ENCODE results near the gene NEURL3.

The NEURL3 gene

DNA sequence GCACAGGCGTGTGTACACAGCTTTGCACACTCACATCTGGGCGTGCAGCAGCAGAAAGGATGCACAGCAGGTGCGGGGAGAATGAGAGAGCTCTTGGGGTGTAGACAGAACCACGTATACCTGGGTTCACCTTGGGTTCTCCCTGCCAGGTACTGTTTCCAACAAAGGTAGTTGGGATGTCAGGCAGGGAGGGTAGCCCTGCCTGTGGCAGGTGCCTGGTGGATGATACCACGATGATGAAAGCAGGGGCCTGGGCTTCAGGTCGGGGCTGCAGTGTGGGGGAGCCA, 24.9 kb upstream of the NEURL3 start:
- CTCF ChIA-PET = interaction anchor here (1.0 to 2.1 kb wide), 4 partner anchors 21 to 356 kb away, joined by 3 to 7 read pairs (median 5); no protein-coding TSS in a partner anchor
- Histone ChIP-seq H3K4me1 (ENCODE audit: control insufficient read depth, insufficient read depth, low read length) (peaks cover 35% of the 10 kb centered on the region), H3K27ac (ENCODE audit: extremely low read depth, low read depth, low read length) (no peak overlapping the region), H3K9me3 (ENCODE audit: control insufficient read depth, insufficient read depth, low read depth, low read length) (no peaks in the 10 kb centered on the region), H3K36me3 (ENCODE audit: control insufficient read depth in 2 of 2, insufficient read depth in 1 of 2, low read length in 2 of 2) (no peaks in the 10 kb centered on the region), H3K4me3 (ENCODE audit: low read depth, low read length) (no peak overlapping the region)
- POLR2A ChIA-PET = interaction anchor here (1.8 kb wide), 1 partner anchor 264 kb away, joined by 4 read pairs; the partner anchor contains the start of genes CIAO1 and TMEM127
- TF ChIP-seq ZNF510 (tag by site-specific recombination; IDR thresholded peaks at IDR 0.05; ENCODE audit: insufficient replicate concordance) (no peak), ZEB2 (tag by site-specific recombination; IDR thresholded peaks at IDR 0.05) (no peak), ZNF677 (tag by site-specific recombination; IDR thresholded peaks at IDR 0.05) (no peak), ZNF274 (IDR thresholded peaks at IDR 0.05; ENCODE audit: low read length) (no peak), ZNF274 (tag by site-specific recombination; IDR thresholded peaks at IDR 0.05; ENCODE audit: borderline replicate concordance) (no peak), ZNF335 (tag by site-specific recombination; conservative IDR thresholded peaks at IDR 0.05) (peak; percentile 37; the same call in 1 of the 2 replicates)

DNA sequence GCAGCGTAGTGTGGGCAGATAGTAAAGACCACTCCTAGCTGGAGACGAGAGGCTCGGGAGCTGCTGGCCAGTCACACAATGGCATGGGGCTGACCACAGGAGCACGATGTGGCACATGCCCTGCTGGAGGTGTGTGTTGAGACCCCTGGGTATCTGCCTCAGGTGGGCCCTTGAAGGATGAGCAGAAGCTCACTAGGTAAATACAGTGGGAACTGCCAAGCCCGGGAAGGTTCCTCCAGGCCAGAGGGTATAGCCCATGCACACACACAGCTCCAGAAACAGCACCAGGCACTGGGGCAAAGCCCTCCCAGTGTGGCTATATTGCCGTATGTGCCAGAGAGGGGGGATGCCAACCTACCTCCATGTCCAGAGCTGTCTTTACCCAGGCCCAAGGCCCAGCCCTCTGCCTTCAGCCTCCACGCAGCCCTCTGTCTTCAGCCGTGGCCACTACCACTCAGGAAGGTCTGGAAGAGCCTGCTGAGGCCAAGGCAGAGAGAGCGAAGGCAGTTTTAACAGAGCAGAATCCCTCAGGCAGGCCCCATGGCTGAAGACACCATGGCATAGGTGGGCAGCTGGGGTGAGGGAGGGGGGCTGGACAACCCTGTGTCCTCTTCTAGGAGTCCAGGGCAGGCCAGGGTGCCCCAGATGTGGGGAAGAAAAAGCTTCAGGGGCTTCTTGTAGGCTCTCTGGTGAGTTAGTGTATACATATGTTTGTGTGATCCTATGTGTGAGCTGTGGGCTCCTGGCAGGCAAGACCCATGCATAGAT, 24.4 kb upstream of the NEURL3 start:
- Histone ChIP-seq H3K4me3 (ENCODE audit: low read depth, low read length) (no peak overlapping the region), H3K27ac (ENCODE audit: extremely low read depth, low read depth, low read length) (no peak overlapping the region), H3K9me3 (ENCODE audit: control insufficient read depth, insufficient read depth, low read depth, low read length) (no peaks in the 10 kb centered on the region), H3K4me1 (ENCODE audit: control insufficient read depth, insufficient read depth, low read length) (peaks cover 31% of the 10 kb centered on the region), H3K36me3 (ENCODE audit: control insufficient read depth in 2 of 2, insufficient read depth in 1 of 2, low read length in 2 of 2) (no peaks in the 10 kb centered on the region)
- CTCF ChIA-PET = interaction anchor here (1.0 to 2.1 kb wide), 5 partner anchors 19 to 355 kb away, joined by 3 to 7 read pairs (median 4); no protein-coding TSS in a partner anchor
- TF ChIP-seq ZNF19 (tag by site-specific recombination; IDR thresholded peaks at IDR 0.05; ENCODE audit: low read depth) (no peak), ZFP3 (tag by site-specific recombination; IDR thresholded peaks at IDR 0.05; ENCODE audit: low read depth) (no peak), GLI2 (tag by site-specific recombination; IDR thresholded peaks at IDR 0.05; ENCODE audit: borderline replicate concordance, low read depth) (no peak), ZNF223 (tag by site-specific recombination; IDR thresholded peaks at IDR 0.05) (no peak), GLIS2 (tag by site-specific recombination; IDR thresholded peaks at IDR 0.05) (no peak), ZNF707 (tag by site-specific recombination; IDR thresholded peaks at IDR 0.05) (no peak), YY2 (tag by site-specific recombination; IDR thresholded peaks at IDR 0.05) (no peak)
- TF ChIP-seq, protein P1, sequence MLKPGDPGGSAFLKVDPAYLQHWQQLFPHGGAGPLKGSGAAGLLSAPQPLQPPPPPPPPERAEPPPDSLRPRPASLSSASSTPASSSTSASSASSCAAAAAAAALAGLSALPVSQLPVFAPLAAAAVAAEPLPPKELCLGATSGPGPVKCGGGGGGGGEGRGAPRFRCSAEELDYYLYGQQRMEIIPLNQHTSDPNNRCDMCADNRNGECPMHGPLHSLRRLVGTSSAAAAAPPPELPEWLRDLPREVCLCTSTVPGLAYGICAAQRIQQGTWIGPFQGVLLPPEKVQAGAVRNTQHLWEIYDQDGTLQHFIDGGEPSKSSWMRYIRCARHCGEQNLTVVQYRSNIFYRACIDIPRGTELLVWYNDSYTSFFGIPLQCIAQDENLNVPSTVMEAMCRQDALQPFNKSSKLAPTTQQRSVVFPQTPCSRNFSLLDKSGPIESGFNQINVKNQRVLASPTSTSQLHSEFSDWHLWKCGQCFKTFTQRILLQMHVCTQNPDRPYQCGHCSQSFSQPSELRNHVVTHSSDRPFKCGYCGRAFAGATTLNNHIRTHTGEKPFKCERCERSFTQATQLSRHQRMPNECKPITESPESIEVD (tag by site-specific recombination; IDR thresholded peaks at IDR 0.05) = no peak
- POLR2A ChIA-PET = interaction anchor here (1.8 kb wide), 1 partner anchor 264 kb away, joined by 4 read pairs; the partner anchor contains the start of genes CIAO1 and TMEM127

DNA sequence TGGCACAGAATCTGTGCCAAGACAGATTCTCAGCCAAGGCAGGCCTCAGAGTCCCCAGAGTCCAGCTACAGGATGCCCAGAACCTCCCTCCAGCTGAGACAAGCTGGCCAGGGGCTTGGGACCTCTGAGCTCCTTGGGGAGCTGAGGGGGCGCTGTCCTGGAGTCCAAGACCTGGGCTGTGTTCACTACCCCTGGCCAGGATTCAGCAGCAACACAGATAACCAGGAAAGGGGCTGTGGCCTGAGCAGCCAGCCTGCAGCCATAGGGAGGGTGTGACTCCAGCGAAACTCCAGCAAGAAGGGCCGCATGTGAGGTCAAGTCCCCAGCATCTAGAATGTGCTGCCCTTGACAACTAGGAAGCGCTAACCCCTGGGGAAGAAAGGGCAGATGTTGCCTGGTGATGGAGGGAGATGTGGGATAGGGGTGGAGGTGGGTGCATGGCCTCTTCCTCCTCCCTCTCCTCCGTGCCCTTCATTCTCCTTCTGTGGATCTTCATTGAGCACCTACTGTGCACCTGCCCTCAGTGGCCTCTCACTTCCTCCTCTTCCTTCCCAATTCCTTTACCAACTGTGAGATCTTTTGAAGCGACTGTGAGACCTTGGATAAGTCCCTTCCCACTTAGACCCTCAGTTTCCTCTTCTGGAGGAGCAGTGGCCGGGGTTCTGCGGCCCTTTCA, 23.7 kb upstream of the NEURL3 start:
- Histone ChIP-seq H3K9me3 (ENCODE audit: control insufficient read depth, insufficient read depth, low read depth, low read length) (no peaks in the 10 kb centered on the region), H3K4me1 (ENCODE audit: control insufficient read depth, insufficient read depth, low read length) (peaks cover 23% of the 10 kb centered on the region), H3K36me3 (ENCODE audit: control insufficient read depth in 2 of 2, insufficient read depth in 1 of 2, low read length in 2 of 2) (no peaks in the 10 kb centered on the region), H3K27ac (ENCODE audit: extremely low read depth, low read depth, low read length) (no peak overlapping the region), H3K4me3 (ENCODE audit: low read depth, low read length) (no peak overlapping the region)
- POLR2A ChIA-PET = no interaction called here
- CTCF ChIA-PET = interaction anchor here (0.6 to 1.0 kb wide), 5 partner anchors 10 to 122 kb away, joined by 3 to 7 read pairs (median 4); no protein-coding TSS in a partner anchor
- TF ChIP-seq, protein P2, sequence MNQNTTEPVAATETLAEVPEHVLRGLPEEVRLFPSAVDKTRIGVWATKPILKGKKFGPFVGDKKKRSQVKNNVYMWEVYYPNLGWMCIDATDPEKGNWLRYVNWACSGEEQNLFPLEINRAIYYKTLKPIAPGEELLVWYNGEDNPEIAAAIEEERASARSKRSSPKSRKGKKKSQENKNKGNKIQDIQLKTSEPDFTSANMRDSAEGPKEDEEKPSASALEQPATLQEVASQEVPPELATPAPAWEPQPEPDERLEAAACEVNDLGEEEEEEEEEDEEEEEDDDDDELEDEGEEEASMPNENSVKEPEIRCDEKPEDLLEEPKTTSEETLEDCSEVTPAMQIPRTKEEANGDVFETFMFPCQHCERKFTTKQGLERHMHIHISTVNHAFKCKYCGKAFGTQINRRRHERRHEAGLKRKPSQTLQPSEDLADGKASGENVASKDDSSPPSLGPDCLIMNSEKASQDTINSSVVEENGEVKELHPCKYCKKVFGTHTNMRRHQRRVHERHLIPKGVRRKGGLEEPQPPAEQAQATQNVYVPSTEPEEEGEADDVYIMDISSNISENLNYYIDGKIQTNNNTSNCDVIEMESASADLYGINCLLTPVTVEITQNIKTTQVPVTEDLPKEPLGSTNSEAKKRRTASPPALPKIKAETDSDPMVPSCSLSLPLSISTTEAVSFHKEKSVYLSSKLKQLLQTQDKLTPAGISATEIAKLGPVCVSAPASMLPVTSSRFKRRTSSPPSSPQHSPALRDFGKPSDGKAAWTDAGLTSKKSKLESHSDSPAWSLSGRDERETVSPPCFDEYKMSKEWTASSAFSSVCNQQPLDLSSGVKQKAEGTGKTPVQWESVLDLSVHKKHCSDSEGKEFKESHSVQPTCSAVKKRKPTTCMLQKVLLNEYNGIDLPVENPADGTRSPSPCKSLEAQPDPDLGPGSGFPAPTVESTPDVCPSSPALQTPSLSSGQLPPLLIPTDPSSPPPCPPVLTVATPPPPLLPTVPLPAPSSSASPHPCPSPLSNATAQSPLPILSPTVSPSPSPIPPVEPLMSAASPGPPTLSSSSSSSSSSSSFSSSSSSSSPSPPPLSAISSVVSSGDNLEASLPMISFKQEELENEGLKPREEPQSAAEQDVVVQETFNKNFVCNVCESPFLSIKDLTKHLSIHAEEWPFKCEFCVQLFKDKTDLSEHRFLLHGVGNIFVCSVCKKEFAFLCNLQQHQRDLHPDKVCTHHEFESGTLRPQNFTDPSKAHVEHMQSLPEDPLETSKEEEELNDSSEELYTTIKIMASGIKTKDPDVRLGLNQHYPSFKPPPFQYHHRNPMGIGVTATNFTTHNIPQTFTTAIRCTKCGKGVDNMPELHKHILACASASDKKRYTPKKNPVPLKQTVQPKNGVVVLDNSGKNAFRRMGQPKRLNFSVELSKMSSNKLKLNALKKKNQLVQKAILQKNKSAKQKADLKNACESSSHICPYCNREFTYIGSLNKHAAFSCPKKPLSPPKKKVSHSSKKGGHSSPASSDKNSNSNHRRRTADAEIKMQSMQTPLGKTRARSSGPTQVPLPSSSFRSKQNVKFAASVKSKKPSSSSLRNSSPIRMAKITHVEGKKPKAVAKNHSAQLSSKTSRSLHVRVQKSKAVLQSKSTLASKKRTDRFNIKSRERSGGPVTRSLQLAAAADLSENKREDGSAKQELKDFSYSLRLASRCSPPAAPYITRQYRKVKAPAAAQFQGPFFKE (tag by site-specific recombination; IDR thresholded peaks at IDR 0.05; ENCODE audit: borderline replicate concordance) = no peak
- TF ChIP-seq, protein P3, sequence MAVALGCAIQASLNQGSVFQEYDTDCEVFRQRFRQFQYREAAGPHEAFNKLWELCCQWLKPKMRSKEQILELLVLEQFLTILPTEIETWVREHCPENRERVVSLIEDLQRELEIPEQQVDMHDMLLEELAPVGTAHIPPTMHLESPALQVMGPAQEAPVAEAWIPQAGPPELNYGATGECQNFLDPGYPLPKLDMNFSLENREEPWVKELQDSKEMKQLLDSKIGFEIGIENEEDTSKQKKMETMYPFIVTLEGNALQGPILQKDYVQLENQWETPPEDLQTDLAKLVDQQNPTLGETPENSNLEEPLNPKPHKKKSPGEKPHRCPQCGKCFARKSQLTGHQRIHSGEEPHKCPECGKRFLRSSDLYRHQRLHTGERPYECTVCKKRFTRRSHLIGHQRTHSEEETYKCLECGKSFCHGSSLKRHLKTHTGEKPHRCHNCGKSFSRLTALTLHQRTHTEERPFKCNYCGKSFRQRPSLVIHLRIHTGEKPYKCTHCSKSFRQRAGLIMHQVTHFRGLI (tag by site-specific recombination; IDR thresholded peaks at IDR 0.05) = no peak
- TF ChIP-seq ZNF510 (tag by site-specific recombination; IDR thresholded peaks at IDR 0.05; ENCODE audit: insufficient replicate concordance) (no peak), ZNF140 (tag by site-specific recombination; IDR thresholded peaks at IDR 0.05) (no peak), ZNF530 (tag by site-specific recombination; IDR thresholded peaks at IDR 0.05; ENCODE audit: low read depth) (no peak)
- TF ChIP-seq, protein P4, sequence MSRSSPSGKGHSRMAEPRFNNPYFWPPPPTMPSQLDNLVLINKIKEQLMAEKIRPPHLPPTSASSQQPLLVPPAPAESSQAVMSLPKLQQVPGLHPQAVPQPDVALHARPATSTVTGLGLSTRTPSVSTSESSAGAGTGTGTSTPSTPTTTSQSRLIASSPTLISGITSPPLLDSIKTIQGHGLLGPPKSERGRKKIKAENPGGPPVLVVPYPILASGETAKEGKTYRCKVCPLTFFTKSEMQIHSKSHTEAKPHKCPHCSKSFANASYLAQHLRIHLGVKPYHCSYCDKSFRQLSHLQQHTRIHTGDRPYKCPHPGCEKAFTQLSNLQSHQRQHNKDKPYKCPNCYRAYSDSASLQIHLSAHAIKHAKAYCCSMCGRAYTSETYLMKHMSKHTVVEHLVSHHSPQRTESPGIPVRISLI (tag by site-specific recombination; IDR thresholded peaks at IDR 0.05) = no peak

All from HEK293 (cell line).